Astrocyte of the cerebellum (primary cell): ENCODE measurements around the gene LHPP.

Experiments
- DNase-seq: peaks from one replicate; pipeline ENCODE4 v3.0.0-alpha.2; 2011; ENCODE audit warnings: low read depth
- H3K4me3 ChIP-seq: 2 replicates; pipeline ENCODE4 v1.5.1; 2011; ENCODE audit warnings: mild to moderate bottlenecking, low read depth, low read length, moderate library complexity
- CTCF ChIP-seq: IDR thresholded peaks from 2 replicates; pipeline ENCODE4 v1.5.1; 2012; ENCODE audit warnings: low read length, low read depth, moderate library complexity, mild to moderate bottlenecking; ENCODE audit errors: missing control alignments
- in situ Hi-C: cut with HindIII; loops from 2 replicates; pipeline ENCODE4 v1.10.0; 2017; ENCODE audit warnings: low sequenced_read_pairs

Gene LHPP

GRCh38 chr10:124624466-124624865, 162.8 kb downstream of the LHPP start:
- no peak overlapping the region for H3K4me3 ChIP-seq
- in situ Hi-C loops: no loop called here
- no peak for TF ChIP-seq CTCF
- no peak for DNase-seq

- TF ChIP-seq CTCF: no peak
- in situ Hi-C loops: no loop called here
- no peak overlapping the region for H3K4me3 ChIP-seq
- no peak for DNase-seq
Observed at GRCh38 chr10:124624895-124625294, 163.3 kb downstream of the LHPP start.

DNA sequence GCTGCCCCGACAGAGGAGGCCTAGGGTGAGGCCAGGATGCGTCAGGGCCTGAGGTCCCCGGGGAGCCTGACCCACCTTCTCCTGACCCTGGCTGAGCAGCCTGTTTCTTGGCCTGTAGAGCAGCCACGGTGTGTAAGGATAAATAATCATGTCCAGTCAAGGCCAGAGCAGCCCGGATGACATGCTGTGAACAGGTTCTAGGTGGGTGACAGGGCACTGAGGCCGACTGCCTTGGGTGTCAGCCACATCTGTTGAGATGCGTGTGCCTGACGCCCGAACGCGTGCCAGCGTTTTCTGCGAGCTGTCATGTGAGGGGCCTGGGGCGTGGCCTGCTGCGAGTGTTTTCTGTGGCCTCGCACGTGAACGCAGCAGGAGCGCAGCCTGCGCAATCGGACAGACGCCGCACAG, 164.2 kb downstream of the LHPP start:
- no peak overlapping the region for H3K4me3 ChIP-seq
- DNase-seq: no peak
- no peak for TF ChIP-seq CTCF
- in situ Hi-C loops: no loop called here

GRCh38 chr10:124626759-124627380, 165.2 kb downstream of the LHPP start:
- DNase-seq: no peak
- no peak overlapping the region for H3K4me3 ChIP-seq
- in situ Hi-C loops: no loop called here
- TF ChIP-seq CTCF: no peak

GRCh38 chr10:124627866-124628675, 166.4 kb downstream of the LHPP start:
- TF ChIP-seq CTCF: no peak
- in situ Hi-C loops: no loop called here
- no peak for DNase-seq
- H3K4me3 ChIP-seq: no peak overlapping the region

- in situ Hi-C loops: no loop called here
- no peak for DNase-seq
- H3K4me3 ChIP-seq: no peak overlapping the region
- TF ChIP-seq CTCF: no peak
Observed at GRCh38 chr10:124628676-124629021, 167.0 kb downstream of the LHPP start.
